ENCODE data around the gene EXOC6B. TPM values are rescaled to one million over a fixed set of nuclear protein-coding genes. Genes with fewer than 3 reads are reported as not detected.

The EXOC6B gene
- total and polyA plus RNA-seq, 9 of the 15 experiments (the other 6 are each of a cell fraction or from before 2014, with no cell fraction given) = 0.28 to 4.2 (median 2.0) TPM

DNA sequence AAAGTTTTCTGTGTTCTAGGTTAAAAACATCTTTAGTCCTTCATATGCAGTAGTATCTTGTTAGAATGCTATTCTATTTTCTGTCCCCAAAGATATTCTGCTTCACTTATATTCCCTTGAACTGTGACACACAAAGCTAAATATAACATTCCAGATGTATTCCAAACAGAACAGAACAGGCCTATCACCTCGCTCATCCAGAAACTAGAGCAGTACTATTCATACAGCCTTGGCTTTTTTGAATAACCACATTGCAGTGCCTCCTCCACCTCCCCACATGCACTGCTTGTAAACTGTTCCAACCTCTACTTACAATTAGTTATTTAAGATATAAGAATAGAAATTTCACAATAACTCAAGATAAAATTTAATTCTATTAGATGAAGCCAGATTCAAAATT lies 196.8 kb downstream of the EXOC6B start (continued):
- TF ChIP-seq RBM14 (IDR thresholded peaks at IDR 0.05; ENCODE audit: borderline replicate concordance, insufficient read depth, low read depth, low read length) (no peak), ZNF436 (CRISPR knock-in tag; IDR thresholded peaks at IDR 0.05) (no peak)

DNA sequence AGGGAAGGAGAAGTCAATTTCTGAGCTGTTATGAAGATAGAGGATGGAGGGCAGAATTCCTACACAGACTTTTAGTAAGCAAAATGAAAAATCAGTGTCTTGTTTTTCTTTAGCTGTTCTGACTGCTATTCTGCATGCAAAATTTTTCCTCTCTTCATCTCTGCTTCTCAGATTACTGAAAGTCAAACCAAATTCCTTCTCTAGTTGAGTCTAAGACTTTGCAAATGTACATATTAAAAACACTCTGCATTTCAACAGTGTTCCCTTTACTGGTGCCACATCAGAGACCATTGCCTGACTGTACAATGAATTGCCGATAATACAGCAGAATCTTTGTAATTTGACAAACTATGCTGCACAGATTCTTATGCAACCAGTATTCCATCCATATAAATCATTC lies 198.8 kb downstream of the EXOC6B start:
- 5% methylated on average over 1 of the region's 1 CpG for WGBS (ENCODE audit: insufficient coverage, low coverage, missing lambda C conversion rate)
- Histone ChIP-seq H3K36me3 (ENCODE audit: control insufficient read depth, insufficient read depth, low read length) (no peaks in the 10 kb centered on the region), H4K20me1 (replicated peaks; ENCODE audit: control insufficient read depth, insufficient read depth, low read length) (no peaks in the 10 kb centered on the region), H3K27me3 (ENCODE audit: control insufficient read depth in 2 of 2, insufficient read depth in 2 of 2, low read length in 2 of 2) (no peaks in the 10 kb centered on the region), H3K9ac (ENCODE audit: insufficient read depth in 1 of 2, low read depth in 2 of 2, low read length in 2 of 2) (no peak overlapping the region), H3K9me3 (replicated peaks; ENCODE audit: control insufficient read depth, insufficient read depth, low read depth, low read length) (no peaks in the 10 kb centered on the region), H3K4me1 (replicated peaks in 1 of 2; ENCODE audit: control insufficient read depth in 2 of 2, insufficient read depth in 2 of 2, low read length in 2 of 2) (no peaks in the 10 kb centered on the region), H3K4me2 (ENCODE audit: insufficient read depth, low read length) (no peak overlapping the region), H2AFZ (ENCODE audit: low read depth, low read length) (no peak overlapping the region), H3K27ac (ENCODE audit: extremely low read depth, low read depth, low read length) (no peak overlapping the region), H3K9me1 (ENCODE audit: control insufficient read depth, insufficient read depth, low read length) (no peaks in the 10 kb centered on the region), H3K4me3 (no peak overlapping the region), H3K79me2 (ENCODE audit: control insufficient read depth, insufficient read depth, low read length) (no peaks in the 10 kb centered on the region)
- no TSS peak for BruUV-seq (replicated peaks)
- POLR2A ChIA-PET = interaction anchor here (0.6 kb wide), 1 partner anchor 102 kb away, joined by 3 read pairs; no protein-coding TSS in a partner anchor
- intact Hi-C loops (cut with micrococcal nuclease) (no loop called here), in situ Hi-C loops (cut with MboI) (no loop called here)
- ATAC-seq (no peak), DNase-seq (ENCODE audit: extremely low read depth in 1 of 4, low spot score in 3 of 4) (no peak), FAIRE-seq (no peak)
- CTCF ChIA-PET (ENCODE audit: low intra/inter-chr PET ratio) = no interaction called here
- TF ChIP-seq, protein P1, sequence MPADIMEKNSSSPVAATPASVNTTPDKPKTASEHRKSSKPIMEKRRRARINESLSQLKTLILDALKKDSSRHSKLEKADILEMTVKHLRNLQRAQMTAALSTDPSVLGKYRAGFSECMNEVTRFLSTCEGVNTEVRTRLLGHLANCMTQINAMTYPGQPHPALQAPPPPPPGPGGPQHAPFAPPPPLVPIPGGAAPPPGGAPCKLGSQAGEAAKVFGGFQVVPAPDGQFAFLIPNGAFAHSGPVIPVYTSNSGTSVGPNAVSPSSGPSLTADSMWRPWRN (IDR thresholded peaks at IDR 0.05; ENCODE audit: low read depth) = no peak
- TF ChIP-seq DMBX1 (CRISPR knock-in tag; IDR thresholded peaks at IDR 0.05; ENCODE audit: borderline replicate concordance) (no peak), ZNF316 (IDR thresholded peaks at IDR 0.05) (no peak), CBFA2T3 (IDR thresholded peaks at IDR 0.05) (no peak), ZNF274 (IDR thresholded peaks at IDR 0.05; ENCODE audit: borderline replicate concordance, low read depth, low read length) (no peak), ADNP (tag; IDR thresholded peaks at IDR 0.05) (no peak), BMI1 (IDR thresholded peaks at IDR 0.05; ENCODE audit: low read length) (no peak), DACH1 (IDR thresholded peaks at IDR 0.05; ENCODE audit: partially characterized antibody) (no peak), ZBTB1 (CRISPR knock-in tag; IDR thresholded peaks at IDR 0.05; ENCODE audit: borderline replicate concordance, low read depth) (no peak), NCOA4 (IDR thresholded peaks at IDR 0.05; ENCODE audit: partially characterized antibody) (no peak), FOXA1 (IDR thresholded peaks at IDR 0.05; ENCODE audit: borderline replicate concordance) (no peak), ETV6 (IDR thresholded peaks at IDR 0.05; ENCODE audit: borderline replicate concordance in 1 of 2, low read depth in 2 of 2, low read length in 1 of 2) (no peak), ETV6 (CRISPR knock-in tag; IDR thresholded peaks at IDR 0.05; ENCODE audit: borderline replicate concordance) (no peak)
- TF ChIP-seq, protein P2, sequence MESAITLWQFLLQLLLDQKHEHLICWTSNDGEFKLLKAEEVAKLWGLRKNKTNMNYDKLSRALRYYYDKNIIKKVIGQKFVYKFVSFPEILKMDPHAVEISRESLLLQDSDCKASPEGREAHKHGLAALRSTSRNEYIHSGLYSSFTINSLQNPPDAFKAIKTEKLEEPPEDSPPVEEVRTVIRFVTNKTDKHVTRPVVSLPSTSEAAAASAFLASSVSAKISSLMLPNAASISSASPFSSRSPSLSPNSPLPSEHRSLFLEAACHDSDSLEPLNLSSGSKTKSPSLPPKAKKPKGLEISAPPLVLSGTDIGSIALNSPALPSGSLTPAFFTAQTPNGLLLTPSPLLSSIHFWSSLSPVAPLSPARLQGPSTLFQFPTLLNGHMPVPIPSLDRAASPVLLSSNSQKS (CRISPR knock-in tag; IDR thresholded peaks at IDR 0.05) = no peak
- TF ChIP-seq, protein P3, sequence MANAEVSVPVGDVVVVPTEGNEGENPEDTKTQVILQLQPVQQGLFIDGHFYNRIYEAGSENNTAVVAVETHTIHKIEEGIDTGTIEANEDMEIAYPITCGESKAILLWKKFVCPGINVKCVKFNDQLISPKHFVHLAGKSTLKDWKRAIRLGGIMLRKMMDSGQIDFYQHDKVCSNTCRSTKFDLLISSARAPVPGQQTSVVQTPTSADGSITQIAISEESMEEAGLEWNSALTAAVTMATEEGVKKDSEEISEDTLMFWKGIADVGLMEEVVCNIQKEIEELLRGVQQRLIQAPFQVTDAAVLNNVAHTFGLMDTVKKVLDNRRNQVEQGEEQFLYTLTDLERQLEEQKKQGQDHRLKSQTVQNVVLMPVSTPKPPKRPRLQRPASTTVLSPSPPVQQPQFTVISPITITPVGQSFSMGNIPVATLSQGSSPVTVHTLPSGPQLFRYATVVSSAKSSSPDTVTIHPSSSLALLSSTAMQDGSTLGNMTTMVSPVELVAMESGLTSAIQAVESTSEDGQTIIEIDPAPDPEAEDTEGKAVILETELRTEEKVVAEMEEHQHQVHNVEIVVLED (CRISPR knock-in tag; IDR thresholded peaks at IDR 0.05) = no peak
- TF ChIP-seq, protein P4, sequence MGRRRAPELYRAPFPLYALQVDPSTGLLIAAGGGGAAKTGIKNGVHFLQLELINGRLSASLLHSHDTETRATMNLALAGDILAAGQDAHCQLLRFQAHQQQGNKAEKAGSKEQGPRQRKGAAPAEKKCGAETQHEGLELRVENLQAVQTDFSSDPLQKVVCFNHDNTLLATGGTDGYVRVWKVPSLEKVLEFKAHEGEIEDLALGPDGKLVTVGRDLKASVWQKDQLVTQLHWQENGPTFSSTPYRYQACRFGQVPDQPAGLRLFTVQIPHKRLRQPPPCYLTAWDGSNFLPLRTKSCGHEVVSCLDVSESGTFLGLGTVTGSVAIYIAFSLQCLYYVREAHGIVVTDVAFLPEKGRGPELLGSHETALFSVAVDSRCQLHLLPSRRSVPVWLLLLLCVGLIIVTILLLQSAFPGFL (CRISPR knock-in tag; IDR thresholded peaks at IDR 0.05) = no peak

All from K562 (cell line).